ENCODE data around the gene QKI.

The QKI gene

GRCh38 chr6:163496205-163496604, 81.7 kb downstream of the QKI start:
- TF ChIP-seq CTCF (IDR thresholded peaks at IDR 0.05; ENCODE audit: borderline replicate concordance, extremely low read depth, low read length, poor library complexity, severe bottlenecking) (no peak), EZH2 (IDR thresholded peaks at IDR 0.05; ENCODE audit: borderline replicate concordance, low read depth, low read length, severe bottlenecking) (no peak)
- Histone ChIP-seq H3K9me3 (ENCODE audit: insufficient read depth, low read length, severe bottlenecking) (no peaks in the 10 kb centered on the region), H3K4me3 (ENCODE audit: low read depth in 1 of 2, low read length in 2 of 2) (no peak overlapping the region), H3K27me3 (ENCODE audit: insufficient read depth, low read length, poor library complexity) (no peaks in the 10 kb centered on the region), H3K36me3 (ENCODE audit: insufficient read depth, low read length) (no peaks in the 10 kb centered on the region), H3K4me2 (ENCODE audit: insufficient read depth, low read length) (no peak overlapping the region), H3K79me2 (ENCODE audit: insufficient read depth, low read length) (peaks cover 59% of the 10 kb centered on the region), H3K4me1 (ENCODE audit: insufficient read depth, low read length) (peaks cover under 1% of the 10 kb centered on the region; the same call in 1 of the 2 replicates), H3K9ac (ENCODE audit: low read depth, low read length) (no peak overlapping the region), H2AFZ (ENCODE audit: low read depth, low read length) (no peak overlapping the region), H3K27ac (ENCODE audit: low read length) (no peak overlapping the region), H4K20me1 (ENCODE audit: insufficient read depth, low read length) (no peaks in the 10 kb centered on the region)
- ATAC-seq (ENCODE audit: insufficient read depth, low read depth) (no peak), DNase-seq (no peak)

- DNase-seq (no peak), ATAC-seq (ENCODE audit: insufficient read depth, low read depth) (no peak)
- H3K9ac ChIP-seq (ENCODE audit: low read depth, low read length): no peak overlapping the region
- H3K4me3 ChIP-seq (ENCODE audit: low read depth in 1 of 2, low read length in 2 of 2): no peak overlapping the region
- H4K20me1 ChIP-seq (ENCODE audit: insufficient read depth, low read length): no peaks in the 10 kb centered on the region
- H3K79me2 ChIP-seq (ENCODE audit: insufficient read depth, low read length): peaks cover 55% of the 10 kb centered on the region
- H3K4me1 ChIP-seq (ENCODE audit: insufficient read depth, low read length): no peaks in the 10 kb centered on the region
- no peak for TF ChIP-seq EZH2 (IDR thresholded peaks at IDR 0.05; ENCODE audit: borderline replicate concordance, low read depth, low read length, severe bottlenecking)
- no peak for TF ChIP-seq CTCF (IDR thresholded peaks at IDR 0.05; ENCODE audit: borderline replicate concordance, extremely low read depth, low read length, poor library complexity, severe bottlenecking)
- H3K36me3 ChIP-seq (ENCODE audit: insufficient read depth, low read length): no peaks in the 10 kb centered on the region
- no peak overlapping the region for H2AFZ ChIP-seq (ENCODE audit: low read depth, low read length)
- no peak overlapping the region for H3K4me2 ChIP-seq (ENCODE audit: insufficient read depth, low read length)
- H3K27me3 ChIP-seq (ENCODE audit: insufficient read depth, low read length, poor library complexity): no peaks in the 10 kb centered on the region
- H3K9me3 ChIP-seq (ENCODE audit: insufficient read depth, low read length, severe bottlenecking): peaks cover 10% of the 10 kb centered on the region
- H3K27ac ChIP-seq (ENCODE audit: low read length): no peak overlapping the region
These were observed 85.6 kb downstream of the QKI start for GRCh38 chr6:163500105-163500504.

GRCh38 chr6:163501026-163501425, 86.5 kb downstream of the QKI start:
- H4K20me1 ChIP-seq (ENCODE audit: insufficient read depth, low read length): no peaks in the 10 kb centered on the region
- no peaks in the 10 kb centered on the region for H3K27me3 ChIP-seq (ENCODE audit: insufficient read depth, low read length, poor library complexity)
- H3K79me2 ChIP-seq (ENCODE audit: insufficient read depth, low read length): peaks cover 53% of the 10 kb centered on the region
- no peak overlapping the region for H3K9ac ChIP-seq (ENCODE audit: low read depth, low read length)
- H3K4me1 ChIP-seq (ENCODE audit: insufficient read depth, low read length): no peaks in the 10 kb centered on the region
- H3K9me3 ChIP-seq (ENCODE audit: insufficient read depth, low read length, severe bottlenecking): peaks cover 19% of the 10 kb centered on the region
- TF ChIP-seq EZH2 (IDR thresholded peaks at IDR 0.05; ENCODE audit: borderline replicate concordance, low read depth, low read length, severe bottlenecking) (no peak), CTCF (IDR thresholded peaks at IDR 0.05; ENCODE audit: borderline replicate concordance, extremely low read depth, low read length, poor library complexity, severe bottlenecking) (no peak)
- no peak overlapping the region for H3K4me2 ChIP-seq (ENCODE audit: insufficient read depth, low read length)
- no peaks in the 10 kb centered on the region for H3K36me3 ChIP-seq (ENCODE audit: insufficient read depth, low read length)
- no peak overlapping the region for H3K27ac ChIP-seq (ENCODE audit: low read length)
- no peak overlapping the region for H2AFZ ChIP-seq (ENCODE audit: low read depth, low read length)
- no peak for ATAC-seq (ENCODE audit: insufficient read depth, low read depth)
- DNase-seq: no peak
- H3K4me3 ChIP-seq (ENCODE audit: low read depth in 1 of 2, low read length in 2 of 2): no peak overlapping the region

- Histone ChIP-seq H3K4me2 (ENCODE audit: insufficient read depth, low read length) (no peak overlapping the region), H3K27ac (ENCODE audit: low read length) (no peak overlapping the region), H3K9me3 (ENCODE audit: insufficient read depth, low read length, severe bottlenecking) (peaks cover 19% of the 10 kb centered on the region), H3K4me1 (ENCODE audit: insufficient read depth, low read length) (no peaks in the 10 kb centered on the region), H4K20me1 (ENCODE audit: insufficient read depth, low read length) (no peaks in the 10 kb centered on the region), H3K36me3 (ENCODE audit: insufficient read depth, low read length) (no peaks in the 10 kb centered on the region), H3K9ac (ENCODE audit: low read depth, low read length) (no peak overlapping the region), H3K27me3 (ENCODE audit: insufficient read depth, low read length, poor library complexity) (no peaks in the 10 kb centered on the region), H2AFZ (ENCODE audit: low read depth, low read length) (no peak overlapping the region), H3K79me2 (ENCODE audit: insufficient read depth, low read length) (peaks cover 49% of the 10 kb centered on the region), H3K4me3 (ENCODE audit: low read depth in 1 of 2, low read length in 2 of 2) (no peak overlapping the region)
- ATAC-seq (ENCODE audit: insufficient read depth, low read depth) (no peak), DNase-seq (no peak)
- TF ChIP-seq EZH2 (IDR thresholded peaks at IDR 0.05; ENCODE audit: borderline replicate concordance, low read depth, low read length, severe bottlenecking): no peak
- no peak for TF ChIP-seq CTCF (IDR thresholded peaks at IDR 0.05; ENCODE audit: borderline replicate concordance, extremely low read depth, low read length, poor library complexity, severe bottlenecking)
These were observed 86.9 kb downstream of the QKI start for GRCh38 chr6:163501439-163501838.

Measured in DND-41 (cell line).